ENCODE measurements around the gene AKR1B15.
"Not testable (repeated sequence)": the region's sequence is repeated elsewhere in the genome, so short reads cannot be mapped to it uniquely, and the experiment has no call there.

The AKR1B15 gene

GRCh38 chr7:134532954-134533218 lies 16.0 kb upstream of the AKR1B15 start:
- no peak for DNase-seq (ENCODE audit: low read depth)

DNA sequence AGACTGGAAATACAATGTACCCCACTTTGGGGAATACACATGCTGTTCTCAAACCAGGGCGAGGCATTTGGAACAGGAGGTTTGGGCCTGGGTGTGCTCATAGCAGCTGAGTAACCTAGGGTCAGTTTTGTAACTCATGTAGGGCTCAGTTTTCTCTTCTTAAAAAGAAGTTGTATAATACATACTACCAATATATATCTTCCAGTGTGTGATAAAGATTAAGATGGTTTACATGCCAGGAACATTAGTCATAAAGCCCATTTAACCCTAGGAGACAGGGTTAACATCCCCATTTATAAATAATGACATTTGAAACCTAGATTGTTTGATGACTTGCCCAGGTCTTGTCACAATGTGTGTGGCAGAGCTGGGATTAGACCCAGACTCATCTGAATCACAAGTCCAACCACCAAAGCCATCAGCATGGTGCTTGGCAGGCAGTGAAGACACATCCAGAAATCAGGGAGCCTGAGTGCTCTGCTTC lies 15.6 kb upstream of the AKR1B15 start:
- no peak for DNase-seq (ENCODE audit: low read depth)

DNA sequence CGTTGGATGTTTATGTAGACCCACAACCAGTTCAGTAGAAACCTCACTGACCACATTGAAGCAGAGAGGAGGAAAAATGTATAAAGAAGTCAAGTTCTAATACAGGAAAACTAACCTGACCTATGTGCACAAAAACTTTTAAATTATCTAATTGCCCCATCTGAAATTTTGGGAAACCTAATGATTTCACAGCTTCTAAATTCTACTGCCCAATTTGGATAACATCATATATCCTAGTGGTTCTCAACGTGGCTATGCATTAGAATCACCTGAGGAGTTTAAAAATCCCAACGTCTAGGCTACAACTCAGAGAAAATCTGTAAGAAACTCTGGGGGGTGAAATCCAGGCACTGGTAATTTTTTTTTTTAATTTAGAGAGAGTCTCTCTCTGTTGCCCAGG lies 14.3 kb upstream of the AKR1B15 start:
- DNase-seq (ENCODE audit: low read depth): no peak

DNA sequence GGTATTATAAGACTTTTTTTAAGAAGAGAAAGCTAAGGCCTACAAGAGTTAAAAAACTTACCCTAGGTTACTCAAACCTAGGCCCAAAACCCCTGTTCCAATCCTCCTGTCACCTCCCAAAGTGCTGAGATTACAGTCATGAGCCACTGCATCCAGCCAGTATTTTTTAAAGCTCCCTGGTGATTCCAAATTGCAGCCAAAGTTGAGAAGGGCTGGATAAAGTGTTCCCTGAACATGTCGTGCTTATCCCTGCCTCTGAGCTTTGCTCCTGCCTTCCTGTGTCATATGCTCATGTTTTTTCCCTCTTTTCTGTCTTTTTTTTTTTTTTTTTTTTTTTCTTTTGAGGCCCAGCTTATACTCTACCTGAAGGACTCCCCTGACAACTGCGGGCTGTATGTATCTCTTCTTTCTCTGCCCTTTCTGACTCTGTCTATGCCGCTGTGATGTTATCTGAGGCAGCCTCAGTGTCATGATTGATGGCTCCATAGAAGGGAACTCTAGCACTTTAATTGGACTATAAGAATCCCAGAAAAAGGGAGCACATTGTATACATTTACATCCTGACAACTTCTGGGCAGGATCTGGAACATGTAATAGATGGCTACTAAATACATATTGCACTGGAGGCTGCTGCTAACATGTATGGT lies 13.5 kb upstream of the AKR1B15 start:
- DNase-seq (ENCODE audit: low read depth): no peak

DNA sequence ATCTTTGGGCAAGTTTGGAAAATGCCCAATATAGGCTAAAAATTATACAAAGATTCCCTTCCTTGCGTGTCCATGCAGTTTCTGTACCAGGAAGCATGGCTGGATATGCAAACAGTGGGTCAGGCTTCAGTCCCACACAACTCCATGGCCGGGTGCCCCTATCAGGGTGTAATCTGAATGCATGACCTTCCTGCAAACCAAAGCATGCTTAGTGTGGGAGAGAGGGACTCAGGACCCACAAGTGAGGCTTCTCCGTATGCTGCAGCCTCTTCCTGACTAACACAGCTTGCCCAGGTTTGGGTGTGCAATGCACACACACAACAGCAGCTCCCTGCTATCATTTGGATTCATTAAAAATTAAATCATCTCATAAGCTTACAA lies 13.0 kb upstream of the AKR1B15 start:
- no peak for DNase-seq (ENCODE audit: low read depth)

- DNase-seq (ENCODE audit: low read depth): not testable (repeated sequence)
Measured at GRCh38 chr7:134536558-134536957, 12.4 kb upstream of the AKR1B15 start.

DNA sequence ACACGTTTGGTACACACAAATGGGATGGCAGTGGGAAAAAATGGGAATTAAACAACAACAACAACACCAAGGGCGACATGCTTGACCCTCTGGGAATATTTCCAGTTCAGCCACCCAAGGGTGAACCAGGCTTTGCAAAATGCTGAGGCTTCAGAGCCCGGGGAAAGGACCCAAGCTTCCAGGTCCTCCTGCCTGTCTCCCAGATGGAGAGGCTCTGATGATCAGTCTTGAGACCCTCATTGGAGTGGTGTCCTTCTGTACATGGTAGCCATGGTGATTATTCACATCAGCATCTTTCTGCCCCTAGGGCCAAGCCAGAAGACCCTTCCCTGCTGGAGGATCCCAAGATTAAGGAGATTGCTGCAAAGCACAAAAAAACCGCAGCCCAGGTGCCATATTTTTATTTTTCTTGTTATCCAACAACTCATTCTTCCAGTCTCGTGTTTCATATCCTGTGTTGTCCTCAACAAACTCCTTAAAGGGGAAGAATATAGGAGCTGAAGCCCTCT lies 11.6 kb upstream of the AKR1B15 start:
- DNase-seq (ENCODE audit: low read depth): not testable (repeated sequence)

DNA sequence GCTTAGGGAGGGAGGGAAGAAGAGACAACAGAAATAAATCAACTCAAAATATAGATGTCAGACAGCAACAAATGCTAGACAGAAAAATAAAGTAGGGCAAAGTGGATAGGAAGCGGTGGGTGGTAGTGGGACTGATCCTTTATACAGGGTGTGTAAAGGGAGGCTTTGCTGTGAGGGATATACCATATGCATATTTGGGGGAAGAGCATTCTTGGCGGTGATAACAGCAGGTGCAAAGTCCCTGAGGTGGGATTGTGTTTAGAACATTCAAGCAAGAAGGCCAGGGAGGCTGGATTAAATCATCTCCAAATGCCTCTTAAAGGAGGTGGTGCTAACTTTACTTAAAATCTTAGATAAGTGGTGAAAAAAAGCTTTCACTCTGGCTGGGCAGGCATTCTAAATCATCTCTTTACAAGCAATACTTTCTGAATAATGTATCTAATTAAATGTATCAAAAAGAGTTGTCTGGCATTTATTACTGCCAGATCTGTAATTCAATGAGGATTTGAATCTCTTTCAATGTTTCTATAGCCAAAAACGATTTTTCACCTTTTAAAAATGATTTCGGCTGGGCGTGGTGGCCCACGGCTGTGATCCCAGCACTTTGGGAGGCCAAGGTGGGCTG lies 9.4 kb upstream of the AKR1B15 start:
- DNase-seq (ENCODE audit: low read depth): no peak

GRCh38 chr7:134541501-134542194 lies 7.3 kb upstream of the AKR1B15 start:
- DNase-seq (ENCODE audit: low read depth): not testable (repeated sequence)

DNA sequence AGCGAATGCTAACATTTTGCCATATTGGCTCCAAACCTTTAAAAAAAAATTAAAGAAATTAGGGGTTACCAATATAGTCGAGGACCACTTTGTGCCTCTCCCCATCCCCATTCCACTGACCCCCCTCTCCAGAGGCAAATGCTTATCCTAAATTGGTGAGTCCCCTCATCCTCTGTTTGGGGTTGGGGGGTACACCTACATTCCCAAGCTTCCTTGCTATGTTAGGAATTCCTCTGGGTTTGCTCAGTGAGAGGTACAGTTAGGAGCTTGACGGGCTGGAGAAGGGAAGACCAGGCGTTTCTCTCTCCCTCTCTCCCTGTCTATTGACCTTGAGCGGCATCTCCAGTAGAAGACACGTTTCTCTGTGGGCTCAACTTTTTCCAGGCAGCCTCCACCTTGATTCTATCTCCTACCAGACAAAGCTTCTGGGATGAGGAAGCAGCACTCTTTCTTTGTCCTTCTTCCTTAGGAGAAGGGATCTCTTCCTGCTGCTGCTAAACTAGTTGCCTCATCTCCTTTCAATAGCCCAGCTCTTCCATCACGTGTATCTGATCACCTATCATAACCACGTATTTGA lies 6.6 kb upstream of the AKR1B15 start:
- no peak for DNase-seq (ENCODE audit: low read depth)

- DNase-seq (ENCODE audit: low read depth): no peak
Measured at GRCh38 chr7:134545380-134545779, 3.5 kb upstream of the AKR1B15 start.

GRCh38 chr7:134545918-134546317 lies 3.0 kb upstream of the AKR1B15 start:
- no peak for DNase-seq (ENCODE audit: low read depth)

- no peak for DNase-seq (ENCODE audit: low read depth)
Measured at GRCh38 chr7:134546955-134547354, 2.0 kb upstream of the AKR1B15 start.

GRCh38 chr7:134547397-134548054 lies 1.4 kb upstream of the AKR1B15 start:
- peak; percentile 28 for DNase-seq (ENCODE audit: low read depth)

GRCh38 chr7:134549366-134549765 lies 456 bp downstream of the AKR1B15 start:
- no peak for DNase-seq (ENCODE audit: low read depth)

GRCh38 chr7:134552105-134552504 lies 3.2 kb downstream of the AKR1B15 start:
- no peak for DNase-seq (ENCODE audit: low read depth)

GRCh38 chr7:134553976-134554375 lies 5.1 kb downstream of the AKR1B15 start:
- DNase-seq (ENCODE audit: low read depth): no peak

GRCh38 chr7:134554417-134554966 lies 5.6 kb downstream of the AKR1B15 start:
- DNase-seq (ENCODE audit: low read depth): no peak

DNA sequence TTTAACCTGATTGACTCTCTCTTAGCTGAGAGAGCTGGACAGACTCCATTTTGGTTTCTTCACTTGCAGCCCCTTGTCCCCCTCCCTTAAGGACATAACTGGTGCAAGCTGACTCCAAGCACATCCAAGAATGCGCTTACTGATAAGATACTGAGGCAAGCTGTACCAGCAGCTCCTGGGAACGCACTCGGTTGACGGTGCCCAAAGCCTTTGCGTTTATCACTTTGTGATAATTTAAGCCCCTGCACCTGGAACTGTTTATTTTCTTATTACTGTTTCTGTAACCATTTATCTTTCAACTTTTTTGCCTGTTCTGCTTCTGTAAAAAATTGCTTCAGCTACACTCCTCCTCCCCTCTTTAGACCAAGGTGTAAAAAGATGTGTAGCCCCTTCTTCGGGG lies 8.5 kb downstream of the AKR1B15 start:
- no peak for DNase-seq (ENCODE audit: low read depth)

DNA sequence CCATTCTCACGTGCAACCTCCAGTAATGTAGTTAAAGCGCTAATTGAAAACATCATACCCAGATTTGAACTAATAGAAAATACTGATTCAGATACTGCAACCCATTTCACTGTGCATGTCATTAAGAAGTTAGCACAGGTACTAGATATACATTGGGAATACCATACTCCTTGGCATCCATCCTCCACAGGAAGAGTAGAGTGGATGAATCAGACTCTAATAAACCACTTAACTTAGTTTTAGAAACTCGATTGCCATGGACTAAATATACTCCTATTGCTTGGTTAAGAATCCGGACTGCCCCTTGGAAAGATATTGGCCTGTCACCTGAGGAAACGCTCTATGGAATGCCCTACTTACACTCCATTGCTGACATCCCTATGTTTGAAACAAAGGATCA lies 9.5 kb downstream of the AKR1B15 start:
- no peak for DNase-seq (ENCODE audit: low read depth)

- not testable (repeated sequence) for DNase-seq (ENCODE audit: low read depth)
Measured at GRCh38 chr7:134561616-134562015, 12.7 kb downstream of the AKR1B15 start.

DNA sequence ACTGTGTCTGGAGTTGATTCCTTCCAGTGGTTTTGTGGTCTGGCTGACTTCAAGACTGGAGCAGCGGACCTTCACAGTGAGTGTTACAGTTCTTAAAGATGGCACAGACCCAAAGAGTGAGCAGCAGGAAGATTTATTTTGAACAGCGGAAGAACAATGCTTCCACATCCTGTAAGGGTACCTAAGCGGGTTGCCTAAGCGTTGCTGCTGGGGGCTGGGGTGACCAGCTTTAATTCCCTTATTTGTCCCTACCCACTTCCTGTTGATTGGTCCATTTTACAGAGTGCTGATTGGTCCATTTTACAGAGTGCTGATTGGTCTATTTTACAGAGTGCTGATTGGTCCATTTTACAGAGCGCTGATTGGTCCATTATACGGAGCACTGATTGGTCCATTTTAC lies 13.2 kb downstream of the AKR1B15 start:
- peak; percentile 26 for DNase-seq (ENCODE audit: low read depth)

Data from non-pigmented ciliary epithelial cell (primary cell).